ENCODE data around the gene C17orf58. TPM values are rescaled to one million over a fixed set of nuclear protein-coding genes. Genes with fewer than 3 reads are reported as not detected.
"Not testable (repeated sequence)": the region's sequence is repeated elsewhere in the genome, so short reads cannot be mapped to it uniquely, and the experiment has no call there.

Gene C17orf58
- polyA plus RNA-seq (2012; ENCODE audit: insufficient read depth, insufficient read length, low read depth) = 10.9 TPM

GRCh38 chr17:67996301-67997171 lies at the start of gene C17orf58:
Gene C17orf58 (minus strand): TSS chr17:67996469. CDS start chr17:67996198, 271 bp downstream.
- DNase-seq, H3K27me3 ChIP-seq, H3K36me3 ChIP-seq, H3K4me1 ChIP-seq, H3K9me3 ChIP-seq: not testable (repeated sequence)
- H3K4me3 ChIP-seq (ENCODE audit: low read depth, low read length) = peak within 1 kb of the TSS; percentile 79

GRCh38 chr17:68036304-68037147 lies 40.3 kb upstream of the C17orf58 start:
- H3K4me1 ChIP-seq = no peaks in the 10 kb centered on the region; the same call in 1 of the 2 replicates
- H3K4me3 ChIP-seq (ENCODE audit: low read depth, low read length) = peak overlapping the region; percentile 98
- H3K9me3 ChIP-seq = no peaks in the 10 kb centered on the region
- TF ChIP-seq CTCF (IDR thresholded peaks at IDR 0.05; ENCODE audit: low read depth, low read length) = no peak
- peaks cover 51% of the 10 kb centered on the region for H3K36me3 ChIP-seq
- DNase-seq = no peak
- no peaks in the 10 kb centered on the region for H3K27me3 ChIP-seq

DNA sequence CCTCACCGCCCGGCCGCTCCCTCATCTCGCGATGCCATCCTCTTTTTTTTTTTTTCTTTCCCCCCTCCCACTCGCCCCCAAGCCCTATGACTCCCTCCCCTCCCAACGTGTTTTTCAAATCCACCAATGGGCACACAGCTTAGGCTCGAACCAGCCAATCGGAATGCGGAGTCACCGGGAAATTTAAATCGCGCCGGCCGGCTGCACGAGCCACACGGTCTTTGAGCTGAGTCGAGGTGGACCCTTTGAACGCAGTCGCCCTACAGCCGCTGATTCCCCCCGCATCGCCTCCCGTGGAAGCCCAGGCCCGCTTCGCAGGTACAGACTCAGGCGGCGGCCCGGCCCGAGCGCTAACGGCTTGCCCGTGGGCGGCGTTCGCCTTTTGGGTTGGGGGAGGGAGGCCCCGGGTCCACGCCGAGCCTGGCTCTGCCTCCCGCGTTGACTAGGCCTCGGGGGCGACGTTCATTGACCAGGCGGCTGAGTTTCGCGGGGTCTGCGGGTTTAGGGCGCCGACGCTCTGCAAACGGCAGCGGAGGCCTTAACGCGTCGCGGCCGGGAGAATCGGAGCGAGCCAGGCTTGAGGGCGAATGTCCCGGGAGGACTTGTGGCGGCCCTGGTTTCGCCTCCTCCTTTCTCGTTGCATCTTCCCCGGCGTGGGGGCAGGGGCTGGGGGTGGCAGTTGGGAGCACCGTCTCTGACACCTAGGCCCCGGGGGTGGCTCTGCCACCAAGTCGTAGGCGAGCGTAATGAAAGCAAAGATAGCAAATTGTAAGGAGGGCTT lies 39.4 kb upstream of the C17orf58 start, which contains the start of gene KPNA2:
Gene KPNA2, plus strand, starts transcription at position 213 of the 781 bp plus-strand sequence. CDS start 1,398 bp downstream, outside the sequence.
- DNase-seq = peak; percentile 95
- Histone ChIP-seq H3K4me3 (ENCODE audit: low read depth, low read length) (peak within 1 kb of the TSS; percentile 98), H3K4me1 (no peaks in the 10 kb centered on the region; the same call in 1 of the 2 replicates), H3K9me3 (no peaks in the 10 kb centered on the region), H3K36me3 (peaks cover 43% of the 10 kb centered on the region), H3K27me3 (no peaks in the 10 kb centered on the region)
- no peak for TF ChIP-seq CTCF (IDR thresholded peaks at IDR 0.05; ENCODE audit: low read depth, low read length)

- H3K27me3 ChIP-seq = no peaks in the 10 kb centered on the region
- peaks cover 37% of the 10 kb centered on the region for H3K36me3 ChIP-seq
- peak; percentile 97 for DNase-seq
- no peaks in the 10 kb centered on the region; the same call in 1 of the 2 replicates for H3K4me1 ChIP-seq
- peak overlapping the region; percentile 45 for H3K4me3 ChIP-seq (ENCODE audit: low read depth, low read length)
- no peaks in the 10 kb centered on the region for H3K9me3 ChIP-seq
- no peak for TF ChIP-seq CTCF (IDR thresholded peaks at IDR 0.05; ENCODE audit: low read depth, low read length)
These were observed 38.9 kb upstream of the C17orf58 start for GRCh38 chr17:68035131-68035522.

DNA sequence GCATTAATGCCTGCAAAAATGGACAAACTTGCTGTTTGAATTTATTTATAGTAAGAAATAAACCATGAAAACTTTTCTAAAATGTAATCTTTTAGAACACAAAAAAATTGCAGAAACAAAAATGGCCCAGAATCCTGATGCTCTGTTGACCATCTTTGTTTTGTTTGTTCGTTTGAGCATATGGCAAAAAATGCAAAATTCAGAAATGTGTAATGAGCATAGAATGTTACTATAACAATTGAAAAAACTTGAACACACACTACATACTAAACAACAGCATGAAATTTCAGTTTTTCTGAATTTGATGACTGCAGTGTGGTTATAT lies 38.1 kb upstream of the C17orf58 start:
- no peaks in the 10 kb centered on the region for H3K9me3 ChIP-seq
- H3K4me3 ChIP-seq (ENCODE audit: low read depth, low read length) = no peak overlapping the region
- peaks cover 30% of the 10 kb centered on the region for H3K36me3 ChIP-seq
- H3K4me1 ChIP-seq = no peaks in the 10 kb centered on the region; the same call in 1 of the 2 replicates
- no peak for TF ChIP-seq CTCF (IDR thresholded peaks at IDR 0.05; ENCODE audit: low read depth, low read length)
- no peaks in the 10 kb centered on the region for H3K27me3 ChIP-seq
- DNase-seq = no peak
